ENCODE measurements around the gene KDELR3.

Gene KDELR3

GRCh38 chr22:38446018-38446601 is 21.8 kb upstream of the KDELR3 start:
- Histone ChIP-seq H3K27me3 (replicated peaks; ENCODE audit: control insufficient read depth, insufficient read depth, low read length) (no peaks in the 10 kb centered on the region; the same call in 1 of the 2 replicates), H3K36me3 (ENCODE audit: control insufficient read depth, insufficient read depth, low read length) (no peaks in the 10 kb centered on the region), H3K4me3 (replicated peaks; ENCODE audit: low read depth, low read length) (no peak overlapping the region)
- TF ChIP-seq CTCF (IDR thresholded peaks at IDR 0.05; ENCODE audit: insufficient read depth, low read length, poor library complexity, severe bottlenecking), result no peak
- DNase-seq (ENCODE audit: extremely low read depth, insufficient read length), result no peak

GRCh38 chr22:38448945-38449745 is 18.8 kb upstream of the KDELR3 start:
- no peaks in the 10 kb centered on the region; the same call in 1 of the 2 replicates for H3K27me3 ChIP-seq (replicated peaks; ENCODE audit: control insufficient read depth, insufficient read depth, low read length)
- H3K4me3 ChIP-seq (replicated peaks; ENCODE audit: low read depth, low read length), result no peak overlapping the region
- DNase-seq (ENCODE audit: extremely low read depth, insufficient read length), result no peak
- H3K36me3 ChIP-seq (ENCODE audit: control insufficient read depth, insufficient read depth, low read length), result no peaks in the 10 kb centered on the region
- TF ChIP-seq CTCF (IDR thresholded peaks at IDR 0.05; ENCODE audit: insufficient read depth, low read length, poor library complexity, severe bottlenecking), result no peak

- no peak for DNase-seq (ENCODE audit: extremely low read depth, insufficient read length)
- no peak for TF ChIP-seq CTCF (IDR thresholded peaks at IDR 0.05; ENCODE audit: insufficient read depth, low read length, poor library complexity, severe bottlenecking)
- Histone ChIP-seq H3K27me3 (replicated peaks; ENCODE audit: control insufficient read depth, insufficient read depth, low read length) (peaks cover 2% of the 10 kb centered on the region; the same call in 1 of the 2 replicates), H3K4me3 (replicated peaks; ENCODE audit: low read depth, low read length) (no peak overlapping the region), H3K36me3 (ENCODE audit: control insufficient read depth, insufficient read depth, low read length) (no peaks in the 10 kb centered on the region)
Measured at GRCh38 chr22:38449776-38450175, 18.1 kb upstream of the KDELR3 start.

DNA sequence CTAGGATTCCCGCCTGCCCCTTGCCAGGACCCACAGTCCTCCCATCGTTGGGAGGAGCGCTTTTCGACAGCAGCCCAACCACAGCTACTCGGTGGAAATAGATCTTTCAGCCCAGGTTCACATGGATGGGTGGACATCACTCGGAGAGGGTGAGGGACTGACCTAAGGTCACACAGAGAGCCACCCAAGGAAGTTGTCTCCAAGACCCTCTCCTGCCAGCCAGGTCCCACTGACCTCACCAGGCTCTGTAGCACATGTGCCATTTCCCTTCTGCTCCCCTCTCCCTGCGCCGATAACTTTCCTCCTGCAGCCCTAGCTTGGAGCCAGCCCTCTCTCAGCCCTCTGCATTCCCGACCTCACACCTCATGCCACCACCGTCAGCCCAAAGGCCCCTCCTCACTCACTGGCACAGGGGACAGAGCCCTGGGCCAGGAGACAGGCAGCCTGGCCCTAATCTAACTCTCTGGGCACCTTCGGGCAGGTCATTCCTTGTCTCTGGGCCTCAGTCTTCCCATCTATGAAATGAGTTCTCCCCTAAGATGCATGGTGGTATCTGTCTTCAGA is 17.6 kb upstream of the KDELR3 start:
- Histone ChIP-seq H3K27me3 (replicated peaks; ENCODE audit: control insufficient read depth, insufficient read depth, low read length) (peaks cover 2% of the 10 kb centered on the region; the same call in 1 of the 2 replicates), H3K4me3 (replicated peaks; ENCODE audit: low read depth, low read length) (no peak overlapping the region), H3K36me3 (ENCODE audit: control insufficient read depth, insufficient read depth, low read length) (no peaks in the 10 kb centered on the region)
- no peak for TF ChIP-seq CTCF (IDR thresholded peaks at IDR 0.05; ENCODE audit: insufficient read depth, low read length, poor library complexity, severe bottlenecking)
- DNase-seq (ENCODE audit: extremely low read depth, insufficient read length), result no peak

DNA sequence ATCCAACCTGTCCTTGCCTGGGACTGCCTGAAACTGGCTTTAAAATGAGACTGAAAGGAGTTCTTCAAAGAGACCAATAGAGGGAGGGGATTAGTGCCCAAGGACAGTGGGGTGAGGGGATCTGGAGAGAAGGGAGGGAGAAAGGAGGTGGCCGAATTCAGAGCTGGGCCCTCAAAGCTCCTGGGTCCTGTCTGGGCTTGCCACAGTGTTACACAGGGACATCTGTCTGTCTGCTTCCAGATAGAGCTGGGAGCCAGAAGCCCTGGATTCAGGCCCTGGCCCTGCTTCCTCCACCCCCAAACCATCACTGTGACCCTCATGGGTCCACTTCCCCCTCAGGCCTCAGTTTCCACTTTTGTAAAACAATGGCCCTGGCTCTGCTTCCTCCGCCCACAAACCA is 16.5 kb upstream of the KDELR3 start:
- H3K36me3 ChIP-seq (ENCODE audit: control insufficient read depth, insufficient read depth, low read length), result no peaks in the 10 kb centered on the region
- H3K4me3 ChIP-seq (replicated peaks; ENCODE audit: low read depth, low read length), result no peak overlapping the region
- peaks cover 2% of the 10 kb centered on the region; the same call in 1 of the 2 replicates for H3K27me3 ChIP-seq (replicated peaks; ENCODE audit: control insufficient read depth, insufficient read depth, low read length)
- DNase-seq (ENCODE audit: extremely low read depth, insufficient read length), result no peak
- TF ChIP-seq CTCF (IDR thresholded peaks at IDR 0.05; ENCODE audit: insufficient read depth, low read length, poor library complexity, severe bottlenecking), result no peak
